SU-DHL-6 (cell line): ENCODE results near the gene ST8SIA5.

Experiments
- EZH2phosphoT487 ChIP-seq: fragments of 200-600 bp; sonication (generic), shearing (Covaris generic); conservative IDR thresholded peaks from 2 replicates; pipeline ENCODE4 v1.6.1; 2018; ENCODE audit warnings: mild to moderate bottlenecking, antibody characterized with exemption, low read length, moderate library complexity, mixed read lengths
- TF ChIP-seq, protein P1 (sequence below): fragments of 200-600 bp; sonication (generic); IDR thresholded peaks from one replicate; pipeline ENCODE4 v1.5.1; 2017; ENCODE audit warnings: antibody characterized with exemption, mild to moderate bottlenecking, low read length, moderate library complexity; ENCODE audit not compliant: insufficient read depth, poor library complexity, severe bottlenecking

DNA sequence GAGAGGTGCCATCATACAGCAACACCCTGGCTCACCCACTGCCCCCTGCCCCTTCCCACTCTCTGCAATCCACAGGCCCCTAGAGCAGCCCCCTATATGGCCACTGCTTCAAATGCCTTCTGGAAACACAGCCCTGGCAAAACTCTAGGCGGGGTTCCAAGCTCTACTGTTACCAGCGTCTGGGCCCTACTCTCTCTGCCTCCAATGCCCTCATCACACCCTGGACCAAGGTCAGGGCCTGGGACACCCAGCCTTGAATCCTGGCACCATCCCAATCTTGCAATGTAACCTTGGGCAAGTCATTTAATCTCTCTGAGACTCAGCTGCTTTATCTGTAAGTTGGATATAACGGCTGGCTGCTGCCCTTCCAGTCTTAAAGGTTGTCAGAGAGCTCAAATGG is 60.6 kb downstream of the ST8SIA5 start:
- TF ChIP-seq, protein P1, sequence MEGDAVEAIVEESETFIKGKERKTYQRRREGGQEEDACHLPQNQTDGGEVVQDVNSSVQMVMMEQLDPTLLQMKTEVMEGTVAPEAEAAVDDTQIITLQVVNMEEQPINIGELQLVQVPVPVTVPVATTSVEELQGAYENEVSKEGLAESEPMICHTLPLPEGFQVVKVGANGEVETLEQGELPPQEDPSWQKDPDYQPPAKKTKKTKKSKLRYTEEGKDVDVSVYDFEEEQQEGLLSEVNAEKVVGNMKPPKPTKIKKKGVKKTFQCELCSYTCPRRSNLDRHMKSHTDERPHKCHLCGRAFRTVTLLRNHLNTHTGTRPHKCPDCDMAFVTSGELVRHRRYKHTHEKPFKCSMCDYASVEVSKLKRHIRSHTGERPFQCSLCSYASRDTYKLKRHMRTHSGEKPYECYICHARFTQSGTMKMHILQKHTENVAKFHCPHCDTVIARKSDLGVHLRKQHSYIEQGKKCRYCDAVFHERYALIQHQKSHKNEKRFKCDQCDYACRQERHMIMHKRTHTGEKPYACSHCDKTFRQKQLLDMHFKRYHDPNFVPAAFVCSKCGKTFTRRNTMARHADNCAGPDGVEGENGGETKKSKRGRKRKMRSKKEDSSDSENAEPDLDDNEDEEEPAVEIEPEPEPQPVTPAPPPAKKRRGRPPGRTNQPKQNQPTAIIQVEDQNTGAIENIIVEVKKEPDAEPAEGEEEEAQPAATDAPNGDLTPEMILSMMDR: no peak
- no peak for TF ChIP-seq EZH2phosphoT487
